GM12878 (cell line): Measurements from ENCODE around the gene CAMK2N2. TPM values are rescaled to one million over a fixed set of nuclear protein-coding genes. Genes with fewer than 3 reads are reported as not detected.

Experiments used
- ATAC-seq: fragments of 200-7000 bp; cut with Tn5 transposase; 3 replicates; pipeline ENCODE4 v1.9.1; 2020; ENCODE audit warnings: mild to moderate bottlenecking, moderate library complexity
- BruUV-seq: library from RNA; stranded (reverse); fragments of 400-500 nt; replicated peaks from 2 replicates; lab custom pipeline; 2021; lab: Mats Ljungman, UMichigan
- CTCF ChIA-PET: fragments of 300-600 bp; sonication (Branson Sonifier 250); formaldehyde crosslinking; extraction: SDS; loops from one replicate; lab custom pipeline; 2021; ENCODE audit warnings: inconsistent platforms; lab: Yijun Ruan, JAX
- POLR2A ChIA-PET: fragments of 350-600 bp; formaldehyde crosslinking; extraction: SDS; loops from one replicate; lab custom pipeline; 2021; ENCODE audit warnings: inconsistent platforms; lab: Charles Lee
- RAD21 ChIA-PET: fragments of 300-600 bp; sonication (Branson Sonifier 250); formaldehyde crosslinking; loops from one replicate; lab custom pipeline; 2023; ENCODE audit warnings: antibody characterized with exemption; ENCODE audit not compliant: unreplicated experiment; lab: Charles Lee
- SMC1A ChIA-PET: fragments of 300-600 bp; sonication (Branson Sonifier 250); formaldehyde crosslinking; loops from one replicate; lab custom pipeline; 2023; ENCODE audit not compliant: unreplicated experiment, uncharacterized antibody; lab: Charles Lee
- DNase-seq: peaks from one replicate; pipeline ENCODE4 v3.0.0-alpha.2; 2011; ENCODE audit warnings: low read depth, low spot score
- FAIRE-seq: peaks from 3 replicates; lab custom pipeline; 2011; peaks lifted over from hg19 to GRCh38; lab: Jason Lieb, UNC
- H2AFZ ChIP-seq: 2 replicates; pipeline ENCODE4 v1.6.0; 2011; ENCODE audit warnings: low read depth, low read length, control low read depth; ENCODE audit not compliant: control insufficient read depth
- H3K27ac ChIP-seq: 2 replicates; pipeline ENCODE4 v1.5.1; 2011; ENCODE audit warnings: control low read depth; ENCODE audit not compliant: control insufficient read depth, insufficient read depth
- H3K27me3 ChIP-seq, 2 experiments: replicated peaks in 1 of 2; 2 replicates each; pipeline versions ENCODE4 v1.6.0 to v1.6.1; 2011; ENCODE audit warnings: low read length in 1 of 2; ENCODE audit not compliant: control insufficient read depth in 2 of 2, insufficient read depth in 2 of 2
- H3K36me3 ChIP-seq, 2 experiments: 2 replicates each; pipeline ENCODE4 v1.5.1; 2011; ENCODE audit warnings: low read length in 1 of 2; ENCODE audit not compliant: control insufficient read depth in 2 of 2, insufficient read depth in 2 of 2
- H3K4me1 ChIP-seq: 2 replicates; pipeline ENCODE4 v1.6.1; 2011; ENCODE audit warnings: mild to moderate bottlenecking, low read length, moderate library complexity, mixed read lengths; ENCODE audit not compliant: control insufficient read depth, insufficient read depth
- H3K4me2 ChIP-seq: 2 replicates; pipeline ENCODE4 v1.6.0; 2011; ENCODE audit warnings: control low read depth; ENCODE audit not compliant: control insufficient read depth, insufficient read depth
- H3K4me3 ChIP-seq: fragments of 200-600 bp; sonication (generic); 2 replicates; pipeline ENCODE4 v1.5.1; 2016
- H3K79me2 ChIP-seq: 2 replicates; pipeline ENCODE4 v1.6.0; 2011; ENCODE audit warnings: low read length; ENCODE audit not compliant: control insufficient read depth, insufficient read depth
- H3K9ac ChIP-seq: 2 replicates; pipeline ENCODE4 v1.8.0; 2011; ENCODE audit warnings: low read length, control low read depth, mixed read lengths; ENCODE audit not compliant: control insufficient read depth, insufficient read depth
- H3K9me3 ChIP-seq: replicated peaks from 3 replicates; pipeline ENCODE4 v1.5.1; 2011; ENCODE audit warnings: mild to moderate bottlenecking, low read length; ENCODE audit not compliant: control insufficient read depth, insufficient read depth
- H4K20me1 ChIP-seq: 2 replicates; pipeline ENCODE4 v1.6.0; 2011; ENCODE audit not compliant: control insufficient read depth, insufficient read depth
- NFIC ChIP-seq: IDR thresholded peaks from 2 replicates; pipeline ENCODE4 v1.6.1; 2012; ENCODE audit warnings: low read depth, mild to moderate bottlenecking, inconsistent platforms, low read length, moderate library complexity
- RAD21 ChIP-seq: IDR thresholded peaks from 2 replicates; pipeline ENCODE4 v1.6.1; 2011; ENCODE audit warnings: mild to moderate bottlenecking, low read depth, low read length, moderate library complexity; ENCODE audit not compliant: insufficient read depth
- TBL1XR1 ChIP-seq: IDR thresholded peaks from 2 replicates; pipeline ENCODE4 v1.6.1; 2012; ENCODE audit warnings: low read depth, low read length, improper control_type of control experiment
- WGBS: methylation state at CpG from one replicate; pipeline ENCODE4 v1.1.6; 2016; ENCODE audit warnings: low lambda C conversion rate; ENCODE audit not compliant: insufficient replicate concordance, insufficient coverage; ENCODE audit errors: missing lambda C conversion rate; 5-methylcytosine and 5-hydroxymethylcytosine counted together
- in situ Hi-C: fragments of 300-500 bp; cut with MboI; formaldehyde crosslinking; loops from 9 replicates; pipeline ENCODE4 v1.14.3; 2018; ENCODE audit warnings: mixed read lengths
- intact Hi-C: fragments of 100-400 bp; cut with micrococcal nuclease; formaldehyde crosslinking; loops from one replicate; pipeline ENCODE4 v1.14.2; 2022; ENCODE audit not compliant: unreplicated experiment
- polyA plus RNA-seq, 11 experiments: library from polyadenylated mRNA; depleted of rRNA in 4 of 11; unstranded in 6 of 11; stranded (reverse) in 5 of 11; fragments of >200 nt; fragmentation: Nextera tagmentation in 4 of 11; fragmentation: Illumina TruSeq in 1 of 11; extraction: Ambion mirVana in 4 of 11; extraction: Trizol in 1 of 11; gene quantifications; 1 replicate in 1 of 11; 2 replicates in 10 of 11; pipeline versions ENCODE4 v1.2.1 to v1.2.3, GENCODE V29; 2011 to 2016; ENCODE audit warnings: inconsistent platforms in 2 of 11, missing spikeins in 2 of 11, low read depth in 1 of 11
- total RNA-seq, 4 experiments: library from RNA; depleted of rRNA in 3 of 4; stranded (reverse); fragments of >200 nt in 3 of 4; fragmentation: Illumina TruSeq in 1 of 4; extraction: Trizol in 1 of 4; gene quantifications; 2 replicates each; pipeline versions ENCODE4 v1.2.1 to v1.2.3, GENCODE V29; 2013 to 2021
- TF ChIP-seq, protein P1 (sequence below), 3 experiments: IDR thresholded peaks in 2 of 3; conservative IDR thresholded peaks in 1 of 3; 2 replicates each; pipeline ENCODE4 v1.5.1; 2011; ENCODE audit warnings: low read depth in 3 of 3, low read length in 3 of 3, mild to moderate bottlenecking in 3 of 3, control low read depth in 2 of 3, moderate library complexity in 2 of 3, inconsistent platforms in 1 of 3, mixed read lengths in 1 of 3; ENCODE audit not compliant: control insufficient read depth in 2 of 3, insufficient read depth in 1 of 3; ENCODE audit errors: extremely low read depth in 1 of 3

The CAMK2N2 gene
- total and polyA plus RNA-seq, 10 of the 15 experiments (the other 5 are each of a cell fraction or from before 2014, with no cell fraction given): 0.06 to 1.4 (median 0.45) TPM; not detected in 1

DNA sequence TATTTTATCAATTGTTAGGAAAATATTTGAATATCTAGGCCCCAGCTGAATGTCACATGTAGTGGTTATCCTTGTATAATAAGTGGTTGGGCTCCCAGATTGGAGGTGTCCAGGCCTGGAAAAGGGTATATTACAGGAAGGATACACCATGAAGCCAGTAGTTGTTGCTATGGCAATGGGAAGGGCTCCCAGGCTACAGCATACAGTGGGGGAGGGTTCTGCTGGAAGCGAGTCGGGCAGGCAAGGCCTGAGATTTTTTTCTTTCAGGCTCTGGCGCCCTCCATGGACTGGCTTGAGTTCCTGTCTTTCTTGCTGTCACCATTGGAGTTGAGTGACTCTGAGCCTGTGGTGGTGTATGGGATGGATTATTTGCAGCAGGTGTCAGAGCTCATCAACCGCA is 23.3 kb upstream of the CAMK2N2 start:
- no peak overlapping the region for H3K4me2 ChIP-seq
- FAIRE-seq (no peak), ATAC-seq (peak; percentile 59), DNase-seq (no peak)
- WGBS: 10% methylated on average over 4 of the region's 4 CpGs
- ChIA-PET POLR2A (no interaction called here), RAD21 (interaction anchor here (0.7 kb wide), 1 partner anchor 389 kb away, joined by 3 read pairs; no protein-coding TSS in a partner anchor), CTCF (interaction anchor here (1.6 kb wide), 2 partner anchors 57 to 389 kb away, joined by 3 to 4 read pairs; no protein-coding TSS in a partner anchor), SMC1A (interaction anchor here (1.5 kb wide), 1 partner anchor 389 kb away, joined by 5 read pairs; no protein-coding TSS in a partner anchor)
- H3K9ac ChIP-seq: no peak overlapping the region
- no peak for TF ChIP-seq TBL1XR1
- peak; percentile 47; the same call in 1 of the 2 replicates for TF ChIP-seq RAD21
- TF ChIP-seq NFIC: no peak
- TF ChIP-seq, protein P1, sequence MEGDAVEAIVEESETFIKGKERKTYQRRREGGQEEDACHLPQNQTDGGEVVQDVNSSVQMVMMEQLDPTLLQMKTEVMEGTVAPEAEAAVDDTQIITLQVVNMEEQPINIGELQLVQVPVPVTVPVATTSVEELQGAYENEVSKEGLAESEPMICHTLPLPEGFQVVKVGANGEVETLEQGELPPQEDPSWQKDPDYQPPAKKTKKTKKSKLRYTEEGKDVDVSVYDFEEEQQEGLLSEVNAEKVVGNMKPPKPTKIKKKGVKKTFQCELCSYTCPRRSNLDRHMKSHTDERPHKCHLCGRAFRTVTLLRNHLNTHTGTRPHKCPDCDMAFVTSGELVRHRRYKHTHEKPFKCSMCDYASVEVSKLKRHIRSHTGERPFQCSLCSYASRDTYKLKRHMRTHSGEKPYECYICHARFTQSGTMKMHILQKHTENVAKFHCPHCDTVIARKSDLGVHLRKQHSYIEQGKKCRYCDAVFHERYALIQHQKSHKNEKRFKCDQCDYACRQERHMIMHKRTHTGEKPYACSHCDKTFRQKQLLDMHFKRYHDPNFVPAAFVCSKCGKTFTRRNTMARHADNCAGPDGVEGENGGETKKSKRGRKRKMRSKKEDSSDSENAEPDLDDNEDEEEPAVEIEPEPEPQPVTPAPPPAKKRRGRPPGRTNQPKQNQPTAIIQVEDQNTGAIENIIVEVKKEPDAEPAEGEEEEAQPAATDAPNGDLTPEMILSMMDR (IDR thresholded peaks at IDR 0.05 in 2 of 3, conservative IDR thresholded peaks at IDR 0.05 in 1 of 3; ENCODE audit: control insufficient read depth in 2 of 3, extremely low read depth in 1 of 3, insufficient read depth in 1 of 3, low read depth in 3 of 3, low read length in 3 of 3): peak; percentile 21 to 43 (median 24); a peak in 3 of 6 replicates
- no peaks in the 10 kb centered on the region for H4K20me1 ChIP-seq
- no peaks in the 10 kb centered on the region; a peak in 2 of 4 replicates for H3K27me3 ChIP-seq
- no peaks in the 10 kb centered on the region for H3K79me2 ChIP-seq
- H3K36me3 ChIP-seq: no peaks in the 10 kb centered on the region
- in situ Hi-C loops: loop anchor here (5.0 kb wide), 1 partner anchor 392 kb away; no protein-coding TSS in a partner anchor
- no peak overlapping the region for H3K4me3 ChIP-seq
- H3K27ac ChIP-seq: no peak overlapping the region
- H3K9me3 ChIP-seq: no peaks in the 10 kb centered on the region
- BruUV-seq: no TSS peak
- H2AFZ ChIP-seq: no peak overlapping the region
- no peaks in the 10 kb centered on the region for H3K4me1 ChIP-seq
- intact Hi-C loops: no loop called here
